ENCODE measurements around the gene ROBO1. TPM values are rescaled to one million over a fixed set of nuclear protein-coding genes. Genes with fewer than 3 reads are reported as not detected.

Gene ROBO1
- total RNA-seq, 2 experiments from 2014 or later: 0.36 to 0.69 TPM

DNA sequence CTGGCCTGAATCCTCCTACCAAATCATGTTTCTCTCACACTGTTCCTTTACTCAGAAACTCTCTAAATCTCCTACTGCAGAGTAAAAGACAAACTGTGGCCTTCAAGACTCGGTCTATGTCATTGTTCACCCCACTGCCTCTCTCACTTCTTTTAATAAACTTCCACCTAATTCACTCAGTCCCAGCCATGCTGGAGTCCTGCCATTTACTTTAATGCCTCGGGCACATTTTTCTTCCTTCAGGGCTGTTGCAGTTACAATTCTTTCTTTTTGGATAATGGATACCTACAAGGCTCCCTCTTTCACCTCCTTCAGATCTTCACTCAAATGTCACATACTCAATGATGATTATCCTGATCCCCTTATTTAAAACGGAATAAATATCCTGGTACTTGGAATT lies 955.6 kb downstream of the ROBO1 start:
- DNase-seq (no peak), ATAC-seq (ENCODE audit: poor library complexity) (no peak)
- TF ChIP-seq CTCF (IDR thresholded peaks at IDR 0.05): no peak
- Mint-ChIP-seq H3K27ac (no peak overlapping the region), H3K36me3 (ENCODE audit: low read depth) (no peaks in the 10 kb centered on the region), H3K4me3 (no peak overlapping the region), H3K9me3 (peaks cover 3% of the 10 kb centered on the region), H3K4me1 (ENCODE audit: low read depth) (no peaks in the 10 kb centered on the region), H3K27me3 (no peaks in the 10 kb centered on the region)
- POLR2A ChIA-PET: no interaction called here
- H3K27ac ChIP-seq (ENCODE audit: low read depth in 1 of 2, low read length in 2 of 2): no peak overlapping the region
- H3K4me1 ChIP-seq (ENCODE audit: insufficient read depth, low read length): no peaks in the 10 kb centered on the region
- no peak overlapping the region for H3K4me3 ChIP-seq (ENCODE audit: low read length)
- H3K36me3 ChIP-seq (ENCODE audit: insufficient read depth, low read length): no peaks in the 10 kb centered on the region
- intact Hi-C loops (cut with DNase I, micrococcal nuclease): no loop called here
- CTCF ChIA-PET: no interaction called here
- no peaks in the 10 kb centered on the region for H3K27me3 ChIP-seq (ENCODE audit: control insufficient read depth in 1 of 2, insufficient read depth in 2 of 2, low read length in 2 of 2)
- H3K9me3 ChIP-seq (ENCODE audit: control insufficient read depth in 1 of 2, insufficient read depth in 1 of 2, low read length in 2 of 2): no peaks in the 10 kb centered on the region

DNA sequence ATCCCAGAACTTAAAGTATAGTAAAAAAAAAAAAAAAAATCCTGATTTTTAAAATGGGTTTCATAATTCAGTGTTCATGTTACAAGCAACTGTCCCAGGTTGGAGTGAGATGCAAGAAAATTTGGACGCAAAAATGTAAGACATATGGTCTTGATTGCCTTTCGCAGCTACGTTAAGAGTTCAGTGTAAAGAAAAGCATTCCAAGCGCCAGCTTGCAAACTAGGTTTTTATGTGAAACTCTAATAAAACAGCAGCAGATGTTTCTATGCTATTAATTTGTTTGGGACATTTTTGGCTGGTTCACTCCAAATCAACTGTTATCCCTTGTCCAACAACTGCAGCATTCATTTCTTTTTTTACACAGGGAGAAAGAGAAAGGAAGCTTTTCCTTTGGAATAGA lies 957.8 kb downstream of the ROBO1 start:
- H3K36me3 Mint-ChIP-seq (ENCODE audit: low read depth): no peaks in the 10 kb centered on the region
- no peak overlapping the region for H3K4me3 Mint-ChIP-seq
- no peaks in the 10 kb centered on the region for H3K4me1 Mint-ChIP-seq (ENCODE audit: low read depth)
- intact Hi-C loops (cut with DNase I, micrococcal nuclease): no loop called here
- no peaks in the 10 kb centered on the region for H3K36me3 ChIP-seq (ENCODE audit: insufficient read depth, low read length)
- H3K9me3 Mint-ChIP-seq: peaks cover 2% of the 10 kb centered on the region
- no peak overlapping the region for H3K27ac Mint-ChIP-seq
- no peaks in the 10 kb centered on the region for H3K9me3 ChIP-seq (ENCODE audit: control insufficient read depth in 1 of 2, insufficient read depth in 1 of 2, low read length in 2 of 2)
- no peak for DNase-seq
- no peak overlapping the region for H3K27ac ChIP-seq (ENCODE audit: low read depth in 1 of 2, low read length in 2 of 2)
- ChIA-PET POLR2A (no interaction called here), CTCF (no interaction called here)
- TF ChIP-seq CTCF (IDR thresholded peaks at IDR 0.05): no peak
- no peaks in the 10 kb centered on the region for H3K27me3 ChIP-seq (ENCODE audit: control insufficient read depth in 1 of 2, insufficient read depth in 2 of 2, low read length in 2 of 2)
- no peak for ATAC-seq (ENCODE audit: poor library complexity)
- H3K4me1 ChIP-seq (ENCODE audit: insufficient read depth, low read length): no peaks in the 10 kb centered on the region
- no peaks in the 10 kb centered on the region for H3K27me3 Mint-ChIP-seq
- H3K4me3 ChIP-seq (ENCODE audit: low read length): no peak overlapping the region

DNA sequence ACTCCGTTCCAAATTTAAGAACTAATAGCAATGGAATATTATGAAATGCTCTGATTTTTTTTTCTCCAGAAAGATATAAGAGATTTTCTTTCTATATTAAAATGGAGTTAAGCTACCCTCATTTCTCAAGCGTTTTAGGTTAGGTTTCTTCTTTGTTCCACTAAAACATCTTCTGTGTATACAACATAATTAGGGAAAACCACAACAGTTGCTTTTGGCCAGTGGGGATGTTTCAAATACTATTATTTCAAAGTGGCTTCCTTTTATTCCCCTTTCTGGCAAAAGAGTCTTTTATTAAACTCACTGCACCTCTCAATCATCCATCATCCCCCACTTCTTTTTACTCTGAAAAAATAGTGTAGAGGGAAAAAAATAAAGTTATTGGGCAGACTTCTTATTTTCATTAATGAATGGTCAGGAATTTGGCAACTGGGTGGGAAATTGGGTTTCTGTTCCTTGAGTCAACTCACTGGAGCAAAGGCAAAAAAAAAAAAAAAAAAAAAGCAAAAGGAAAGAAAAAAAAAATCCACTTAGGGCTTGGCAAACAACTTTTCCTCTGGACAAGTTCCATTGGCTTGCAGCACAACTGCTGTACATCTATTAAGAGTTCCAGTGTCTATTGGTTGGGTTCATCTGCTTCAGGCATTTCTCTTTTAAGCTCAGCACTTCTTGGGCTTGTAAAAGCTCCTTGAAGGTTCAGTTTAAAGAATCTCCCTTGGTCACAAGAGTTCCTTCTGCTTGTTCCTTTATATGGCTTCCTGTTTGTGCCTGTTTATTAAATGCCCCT lies 963.4 kb downstream of the ROBO1 start:
- peaks cover 4% of the 10 kb centered on the region for H3K9me3 Mint-ChIP-seq
- H3K36me3 Mint-ChIP-seq (ENCODE audit: low read depth): no peaks in the 10 kb centered on the region
- ATAC-seq (ENCODE audit: poor library complexity) (no peak), DNase-seq (no peak)
- Histone ChIP-seq H3K27ac (ENCODE audit: low read depth in 1 of 2, low read length in 2 of 2) (no peak overlapping the region), H3K9me3 (ENCODE audit: control insufficient read depth in 1 of 2, insufficient read depth in 1 of 2, low read length in 2 of 2) (peaks cover 0 to 1% of the 10 kb centered on the region in 2 experiments), H3K4me1 (ENCODE audit: insufficient read depth, low read length) (no peaks in the 10 kb centered on the region), H3K36me3 (ENCODE audit: insufficient read depth, low read length) (no peaks in the 10 kb centered on the region), H3K27me3 (ENCODE audit: control insufficient read depth in 1 of 2, insufficient read depth in 2 of 2, low read length in 2 of 2) (no peaks in the 10 kb centered on the region), H3K4me3 (ENCODE audit: low read length) (no peak overlapping the region)
- no peak overlapping the region for H3K4me3 Mint-ChIP-seq
- POLR2A ChIA-PET: no interaction called here
- CTCF ChIA-PET: no interaction called here
- H3K27me3 Mint-ChIP-seq: no peaks in the 10 kb centered on the region
- intact Hi-C loops (cut with DNase I, micrococcal nuclease): no loop called here
- no peaks in the 10 kb centered on the region for H3K4me1 Mint-ChIP-seq (ENCODE audit: low read depth)
- H3K27ac Mint-ChIP-seq: no peak overlapping the region
- TF ChIP-seq CTCF (IDR thresholded peaks at IDR 0.05): no peak

Data from CD4-positive, alpha-beta T cell (primary cell).